Stimulated activated CD4-positive, alpha-beta T cell treated with anti-CD3 and anti-CD28 coated beads, Interleukin-4, amount 100 ng/mL, for 4 hours (primary cell): ENCODE results near the gene HOXA3.

ENCODE experiments used
- DNase-seq, 2 experiments: peaks; one replicate each; pipeline ENCODE4 v3.0.0-alpha.2; 2020

Gene HOXA3

DNA sequence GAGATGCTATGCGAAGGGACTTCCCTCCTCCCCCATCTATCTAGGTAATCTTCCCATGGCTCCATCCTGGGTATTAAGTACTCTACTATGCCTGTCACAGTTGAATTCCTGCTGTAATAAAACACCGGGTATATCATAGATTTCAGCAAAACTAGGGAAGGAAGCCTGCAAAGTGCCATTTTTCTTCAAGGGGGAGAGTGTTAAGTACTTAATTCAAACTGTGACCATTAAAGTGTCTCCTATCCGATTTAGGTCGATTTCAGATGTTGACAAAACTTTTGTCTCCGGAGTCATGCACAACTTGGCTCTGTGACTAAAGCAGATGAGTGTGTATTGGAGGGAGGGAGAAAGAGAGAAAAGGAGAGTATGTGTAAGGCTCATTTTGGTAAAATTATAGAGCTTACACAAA, 26.4 kb downstream of the HOXA3 start:
- DNase-seq: no peak

DNA sequence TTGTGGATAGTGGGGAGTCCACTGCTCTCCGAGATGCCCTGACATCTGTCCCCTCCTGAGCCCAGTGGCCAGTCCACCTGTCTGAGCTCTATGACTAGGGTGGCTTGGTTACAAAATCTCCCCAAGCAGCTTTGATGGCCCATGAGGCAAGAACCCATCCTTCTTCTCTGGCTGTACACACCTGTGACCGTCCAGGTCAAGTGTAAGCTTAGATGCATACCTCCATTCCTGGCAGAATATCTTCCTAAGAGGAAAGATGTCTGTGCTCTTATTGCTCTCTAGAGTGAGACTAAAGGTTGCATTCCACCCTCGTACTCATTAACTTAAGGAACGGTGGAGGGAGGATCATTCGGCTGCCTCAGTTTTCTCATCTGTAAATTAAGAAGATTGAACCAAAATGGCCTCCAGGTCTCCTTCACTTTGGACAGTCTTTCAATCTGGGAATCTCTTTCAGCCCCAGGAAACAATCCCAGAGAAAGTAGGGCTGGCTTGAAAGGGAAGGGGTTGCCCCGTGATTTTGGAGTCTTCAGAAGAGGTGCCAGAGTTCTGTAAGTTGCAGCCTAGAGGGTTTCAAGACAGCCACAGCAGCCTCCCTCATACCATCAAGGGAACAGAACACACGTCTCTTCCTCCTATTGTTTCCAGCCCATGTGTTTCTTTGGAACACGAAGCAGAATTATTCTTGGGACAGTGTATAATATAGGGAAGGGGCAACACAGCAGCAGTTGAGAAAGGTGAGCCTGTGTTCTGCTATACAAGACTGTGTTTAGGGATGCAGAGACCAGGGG, 27.3 kb downstream of the HOXA3 start:
- no peak for DNase-seq

DNA sequence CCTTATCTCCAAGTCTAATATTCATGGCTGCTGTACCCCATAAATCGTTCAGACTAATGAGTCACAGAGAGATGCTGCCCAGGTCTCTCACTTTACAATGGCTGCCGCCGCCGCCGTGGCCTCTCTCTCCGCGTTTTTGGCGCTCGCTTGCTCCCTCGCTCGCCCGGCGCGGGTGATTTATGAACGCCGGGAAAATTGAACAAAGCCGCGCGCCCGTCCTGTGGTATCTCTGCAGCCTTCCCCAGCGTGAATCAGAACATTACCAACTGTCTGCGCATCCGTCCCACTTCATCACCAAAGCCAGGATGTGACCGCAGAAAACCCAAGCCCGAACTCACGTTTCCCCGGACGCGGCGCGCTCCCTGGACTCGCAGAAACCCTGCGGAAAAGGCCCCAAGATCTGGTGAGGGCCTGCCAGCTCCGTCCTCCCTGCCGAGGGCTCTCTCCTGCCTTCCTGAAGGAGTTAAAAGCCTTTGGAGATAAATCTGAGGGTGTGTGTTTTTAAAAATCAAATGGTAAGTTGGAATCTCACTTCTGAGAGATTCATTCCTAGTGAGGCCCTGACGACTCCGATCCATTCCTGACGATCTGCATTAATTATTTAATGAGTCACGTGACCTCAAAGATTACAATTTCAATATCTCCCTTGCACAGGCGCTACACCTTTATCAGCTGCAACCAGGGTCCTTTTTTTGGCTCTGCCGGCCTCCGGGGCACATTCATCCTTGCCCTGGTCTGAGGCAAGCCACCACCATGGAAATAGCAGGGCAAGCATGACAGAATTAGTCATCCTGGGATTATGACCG, 28.1 kb downstream of the HOXA3 start:
- DNase-seq: no peak

DNA sequence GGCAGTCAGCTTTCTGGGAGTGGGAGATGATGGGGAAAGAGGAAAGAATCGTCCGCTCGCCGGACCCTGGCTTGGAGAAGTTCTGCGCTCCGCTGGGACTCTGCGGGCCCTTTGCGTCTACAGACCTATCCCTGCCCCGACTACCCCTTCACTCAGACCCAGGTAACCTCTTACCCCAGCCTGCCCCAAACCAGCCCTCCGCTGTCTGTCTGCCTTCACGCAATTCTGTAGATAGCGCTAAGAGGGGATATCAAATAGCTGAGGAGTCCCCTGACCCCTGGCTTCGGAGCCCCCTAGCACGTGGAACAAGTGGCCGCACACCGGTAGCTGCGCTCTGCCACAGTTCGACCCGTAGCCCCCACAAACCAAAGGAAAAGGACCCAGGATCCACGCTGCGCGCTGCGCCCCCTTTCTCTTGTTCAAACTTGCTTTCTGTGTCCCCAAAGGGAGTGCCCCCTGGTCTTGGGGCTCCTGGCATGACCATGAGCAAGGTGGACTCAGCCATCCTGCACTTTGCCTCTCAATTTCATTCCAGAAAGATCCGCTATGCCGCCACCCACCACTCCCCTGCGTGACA, 28.8 kb downstream of the HOXA3 start:
- no peak for DNase-seq

DNA sequence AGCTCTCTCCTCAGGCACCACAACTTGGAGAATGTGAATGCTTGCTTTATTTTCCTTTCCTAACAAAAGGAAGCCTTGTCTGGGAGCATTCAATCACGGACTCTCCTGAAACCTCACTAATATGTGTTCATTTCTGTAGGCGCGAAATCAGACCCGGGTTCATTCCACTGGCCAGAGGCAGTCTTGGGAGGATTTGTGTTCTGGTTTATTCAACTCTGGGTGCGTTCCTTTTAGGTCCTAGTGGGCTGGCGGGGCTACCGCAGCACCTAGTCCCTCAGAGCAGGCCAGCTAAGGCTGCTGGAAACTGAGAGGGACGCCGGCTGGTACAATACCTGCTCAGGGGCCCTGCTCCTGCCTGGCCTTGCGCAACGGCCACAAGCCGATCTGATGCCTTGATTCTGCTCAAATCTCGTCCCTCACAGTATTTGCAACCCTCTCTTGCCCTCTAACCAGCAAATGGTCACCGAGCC, 29.3 kb downstream of the HOXA3 start:
- DNase-seq: no peak

DNA sequence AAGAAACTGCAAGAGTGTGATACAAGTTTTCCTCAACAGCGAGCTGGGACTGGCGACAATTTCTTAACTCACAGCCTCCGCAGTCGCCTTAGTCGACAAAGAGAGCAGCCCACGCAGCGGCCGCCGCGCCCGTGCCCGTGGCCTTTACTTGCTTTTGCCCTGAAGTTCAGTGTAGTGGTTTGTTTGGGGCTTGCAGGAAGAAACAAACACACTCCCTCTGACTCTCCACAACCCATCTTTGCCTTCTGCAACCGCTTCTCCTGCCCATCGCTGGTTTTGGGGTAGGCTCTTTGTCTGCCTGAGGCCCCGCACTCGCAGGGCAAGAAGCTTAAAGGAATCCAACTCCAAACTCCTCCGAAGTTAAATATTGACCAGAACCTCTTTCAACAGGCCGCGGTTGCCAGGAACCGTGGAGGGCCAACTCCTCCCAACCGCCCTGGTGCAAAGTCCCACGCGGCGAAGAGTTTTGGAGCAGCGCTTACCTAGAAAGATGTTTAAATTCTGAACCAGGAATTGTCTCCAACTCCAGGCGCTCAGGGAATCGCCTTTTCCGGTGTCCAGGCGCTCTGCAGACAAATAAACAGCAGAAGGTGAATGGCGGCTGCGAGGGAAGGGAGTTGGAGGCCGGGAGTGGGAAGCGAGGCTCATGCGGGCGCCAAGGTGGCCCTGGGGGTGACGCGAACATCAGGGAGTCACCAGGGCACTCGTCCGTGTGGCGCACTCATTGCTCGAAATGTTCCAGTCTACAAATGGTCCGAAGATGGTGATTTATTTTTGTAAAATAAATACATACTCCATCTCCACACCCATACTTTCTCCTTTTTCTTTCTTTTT, 30.1 kb downstream of the HOXA3 start:
- no peak for DNase-seq

DNA sequence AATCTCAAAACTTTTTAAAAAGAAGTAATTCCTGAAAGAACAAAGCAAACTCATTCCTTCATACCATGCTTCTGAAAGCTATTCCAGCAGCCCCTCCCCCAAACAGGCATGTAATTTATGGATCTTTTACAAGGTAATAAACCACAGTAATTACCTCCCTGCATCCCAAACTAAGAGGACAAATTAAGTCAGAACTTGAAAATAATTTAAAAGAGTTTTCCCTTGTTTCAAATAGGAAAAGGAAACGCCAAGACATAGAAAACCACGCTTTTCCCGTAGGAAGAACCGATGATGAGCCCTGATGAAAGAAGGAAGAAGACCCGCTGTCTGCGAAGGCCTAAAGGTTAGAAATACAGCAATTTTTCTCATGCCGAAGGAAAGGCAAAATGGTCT, 30.7 kb downstream of the HOXA3 start:
- DNase-seq: no peak

DNA sequence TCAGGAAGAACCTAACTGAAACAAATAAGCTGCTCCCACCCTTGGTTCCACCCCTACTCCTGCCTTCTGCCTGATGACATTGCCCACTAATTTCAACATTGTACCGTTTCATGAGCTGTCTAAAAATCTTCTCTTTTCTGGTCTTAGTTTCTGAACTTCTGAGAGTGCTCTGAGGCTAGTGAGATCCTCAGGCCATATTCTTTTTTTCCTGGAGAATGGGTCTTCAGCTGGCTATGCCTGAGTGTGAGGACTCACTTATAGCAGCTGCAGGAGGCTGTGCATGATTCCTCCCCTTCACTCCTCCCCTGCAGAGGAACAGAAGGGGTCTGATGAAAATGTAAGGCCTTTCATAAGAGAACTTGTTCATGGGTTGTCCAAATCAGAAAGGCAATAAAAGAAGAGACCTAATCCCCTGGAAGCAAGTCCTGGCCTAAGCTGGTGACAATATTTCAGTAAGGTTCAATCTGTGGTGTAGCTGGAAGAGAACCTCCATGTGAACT, 32.9 kb downstream of the HOXA3 start:
- no peak for DNase-seq

DNA sequence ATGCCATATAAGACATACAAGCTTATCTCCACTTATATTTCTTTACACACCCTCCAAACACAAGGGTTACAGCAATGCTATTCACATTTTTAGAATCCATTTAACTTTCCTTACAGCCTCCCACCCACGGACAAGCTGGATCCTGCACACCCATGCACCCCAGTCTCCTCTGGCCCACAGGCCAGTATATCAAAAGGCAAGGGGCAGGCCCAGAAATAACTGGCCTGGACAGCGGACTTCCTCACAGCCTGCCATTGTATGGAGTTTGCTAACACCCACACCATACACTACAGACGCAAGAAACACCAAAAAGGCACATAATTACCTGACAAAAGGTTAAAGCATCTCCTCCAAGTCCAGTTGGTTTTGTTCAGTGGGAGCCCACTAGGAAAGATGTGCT, 33.8 kb downstream of the HOXA3 start:
- no peak for DNase-seq

DNA sequence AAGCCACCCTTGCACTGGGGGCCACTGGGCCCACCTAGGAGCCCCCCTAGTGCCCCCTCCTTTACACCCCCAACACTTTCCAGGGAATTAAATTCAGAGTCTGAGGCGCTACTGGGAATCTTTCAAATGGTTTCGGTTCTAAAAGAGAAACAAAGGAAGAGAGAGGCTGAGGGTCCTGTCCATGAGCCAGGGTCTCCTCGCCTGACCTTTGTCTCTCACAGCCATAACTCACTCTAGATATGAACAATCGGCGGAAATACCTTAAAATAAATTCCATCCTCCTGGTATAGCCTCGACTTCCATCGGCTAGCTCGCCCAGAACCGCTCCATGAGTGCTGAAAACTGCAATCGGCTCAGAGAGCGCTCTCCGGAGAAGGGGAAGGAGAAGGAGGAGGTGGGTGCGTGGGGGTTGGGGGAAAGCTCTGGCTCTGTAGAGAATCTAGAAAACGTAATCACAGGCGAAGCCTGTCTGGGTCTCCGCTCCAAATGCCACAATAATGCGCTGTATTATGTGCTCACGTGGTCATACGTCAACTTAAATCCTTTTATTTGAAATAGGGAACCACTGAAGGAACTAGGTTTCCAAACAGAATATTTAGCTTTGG, 34.4 kb downstream of the HOXA3 start:
- no peak for DNase-seq

DNA sequence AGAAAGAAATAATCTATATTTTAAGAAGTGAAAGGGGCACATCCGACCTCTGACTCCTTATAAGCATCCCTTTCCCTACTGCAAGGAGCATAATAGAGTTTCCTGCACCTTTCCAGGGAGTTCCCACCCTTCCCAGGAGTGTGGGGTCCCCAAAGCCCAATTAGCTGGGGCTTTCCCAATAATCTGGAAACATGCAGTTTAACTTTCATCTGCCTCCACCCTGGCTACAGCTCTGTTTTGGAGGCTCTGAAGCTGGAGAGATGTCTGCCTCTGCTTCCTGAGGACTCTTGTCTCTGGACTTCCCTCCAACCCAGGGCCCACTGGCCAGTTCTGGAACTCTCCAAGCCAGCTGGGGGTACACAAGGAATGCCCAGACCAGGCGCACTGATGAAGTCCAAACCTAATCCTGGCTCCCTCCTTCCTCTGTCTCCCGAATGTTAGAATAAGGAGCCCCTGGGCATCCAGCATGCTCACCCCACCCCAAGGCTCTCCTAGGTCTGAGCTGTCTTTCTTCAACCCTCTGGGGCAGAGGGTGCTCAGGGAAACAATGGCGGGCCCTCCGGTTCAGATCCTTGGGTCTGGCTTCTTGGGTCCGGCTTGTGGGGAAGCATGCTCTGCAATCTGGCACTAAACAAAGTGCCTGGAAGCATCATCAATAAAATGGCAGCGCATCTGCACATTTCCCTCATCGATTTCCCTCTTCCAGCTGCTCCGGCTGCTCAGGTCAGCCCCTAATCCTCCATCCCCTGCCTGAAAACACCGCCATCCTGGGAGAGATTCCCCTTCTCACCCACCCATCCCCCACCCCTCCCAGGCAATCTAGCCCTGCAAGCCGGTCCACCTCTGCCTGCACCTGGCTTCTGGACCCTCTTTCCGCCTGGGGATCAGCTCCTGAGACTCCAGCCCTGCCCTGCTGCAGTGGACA, 35.2 kb downstream of the HOXA3 start:
- no peak for DNase-seq

DNA sequence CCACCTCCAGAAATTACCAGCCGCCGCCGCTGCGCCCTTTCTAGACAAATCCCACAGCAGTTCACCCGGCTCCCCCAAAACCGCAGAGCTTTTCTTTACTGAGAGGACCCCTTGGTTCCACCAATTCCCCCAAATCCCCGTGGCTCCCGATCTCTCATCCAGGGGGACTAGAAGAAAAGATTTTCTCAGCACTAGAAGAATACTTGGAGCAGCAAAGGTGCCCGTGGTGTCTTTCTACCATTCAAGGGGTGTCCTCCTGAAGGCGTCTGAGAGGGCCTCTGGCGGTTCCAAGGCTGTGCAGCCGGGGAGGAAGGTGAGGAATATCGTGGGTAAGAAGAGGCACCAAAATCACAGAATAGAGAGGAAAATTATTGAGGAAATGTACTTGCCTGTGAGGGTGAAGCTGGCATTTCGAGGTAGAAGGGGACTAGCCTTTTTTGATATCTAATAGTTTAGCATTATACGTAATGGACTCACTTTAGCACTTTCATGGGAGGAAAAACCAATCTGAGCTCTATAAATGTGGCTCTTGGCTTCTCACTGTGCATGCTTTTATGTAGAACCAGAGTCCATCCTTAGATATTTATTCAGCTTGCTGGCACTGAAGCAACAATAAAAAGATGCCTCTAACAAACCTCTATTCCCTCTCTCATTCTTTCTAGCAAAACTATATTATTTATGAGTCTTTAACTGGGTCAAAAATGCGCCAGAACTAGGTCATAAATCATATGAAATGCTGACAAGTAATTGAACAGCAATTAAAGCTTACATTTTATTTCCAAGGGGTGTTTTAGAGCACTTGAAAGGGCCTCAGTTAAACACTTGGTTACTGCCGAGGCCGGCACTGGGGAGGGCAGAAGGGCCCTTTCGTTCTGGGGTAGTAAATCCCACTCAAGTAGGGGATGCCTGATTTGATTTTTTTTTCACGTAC, 36.1 kb downstream of the HOXA3 start:
- no peak for DNase-seq

DNA sequence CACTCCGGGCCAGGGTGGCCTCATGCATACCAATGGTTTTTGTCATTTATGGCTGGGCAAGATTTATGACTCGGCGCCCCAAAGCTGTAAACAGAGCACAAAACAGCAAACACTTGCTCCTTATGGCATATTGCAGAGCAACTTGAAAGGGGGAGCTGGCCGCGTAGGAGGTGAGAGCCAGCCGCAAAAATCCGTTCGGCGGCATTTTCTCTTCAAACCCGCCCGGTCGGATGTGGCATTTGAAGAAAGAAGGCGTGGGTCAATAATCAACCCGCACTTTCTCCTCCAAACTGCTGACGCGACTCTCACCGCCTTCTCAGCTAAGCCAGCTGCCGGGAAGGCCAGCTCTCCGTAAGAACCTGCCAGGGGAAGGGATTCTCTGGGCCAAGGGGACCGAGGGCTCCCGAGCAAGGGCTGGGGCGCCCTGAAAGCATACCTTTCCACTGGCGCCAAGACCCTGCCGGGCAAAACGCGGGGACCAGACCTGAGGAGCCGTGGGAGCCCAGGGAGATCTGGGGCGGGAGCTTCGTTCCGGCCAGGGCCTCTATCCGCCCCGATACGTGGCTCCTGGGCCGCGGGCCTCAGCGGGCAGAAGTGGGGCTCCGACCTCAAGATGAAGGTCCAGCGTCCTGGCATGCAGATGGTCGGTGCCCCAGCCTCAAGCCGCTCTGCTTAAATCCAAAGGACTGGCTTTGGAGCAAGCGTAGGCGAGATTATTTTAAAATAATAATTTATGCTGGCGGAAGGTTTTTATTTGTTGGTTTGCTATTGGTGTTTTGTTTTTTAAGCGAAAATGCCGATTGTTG, 37.0 kb downstream of the HOXA3 start:
- DNase-seq: no peak

DNA sequence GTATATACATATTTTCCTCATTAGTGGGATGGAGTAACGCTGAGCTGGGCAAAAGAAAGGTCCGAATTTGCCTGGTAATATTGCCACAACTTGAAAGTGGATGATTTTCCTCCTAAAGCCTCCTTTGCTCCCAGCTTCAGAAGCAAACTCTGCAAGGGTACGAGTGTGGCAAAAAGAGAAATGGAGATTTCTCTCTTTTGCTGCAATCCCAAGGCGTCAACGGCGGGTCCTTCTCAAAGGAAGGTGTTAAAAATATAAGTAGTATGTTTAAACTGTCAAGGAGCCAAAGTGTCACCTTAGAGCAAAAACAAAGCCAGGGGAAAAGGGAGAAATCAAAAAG, 37.5 kb downstream of the HOXA3 start:
- DNase-seq: no peak

DNA sequence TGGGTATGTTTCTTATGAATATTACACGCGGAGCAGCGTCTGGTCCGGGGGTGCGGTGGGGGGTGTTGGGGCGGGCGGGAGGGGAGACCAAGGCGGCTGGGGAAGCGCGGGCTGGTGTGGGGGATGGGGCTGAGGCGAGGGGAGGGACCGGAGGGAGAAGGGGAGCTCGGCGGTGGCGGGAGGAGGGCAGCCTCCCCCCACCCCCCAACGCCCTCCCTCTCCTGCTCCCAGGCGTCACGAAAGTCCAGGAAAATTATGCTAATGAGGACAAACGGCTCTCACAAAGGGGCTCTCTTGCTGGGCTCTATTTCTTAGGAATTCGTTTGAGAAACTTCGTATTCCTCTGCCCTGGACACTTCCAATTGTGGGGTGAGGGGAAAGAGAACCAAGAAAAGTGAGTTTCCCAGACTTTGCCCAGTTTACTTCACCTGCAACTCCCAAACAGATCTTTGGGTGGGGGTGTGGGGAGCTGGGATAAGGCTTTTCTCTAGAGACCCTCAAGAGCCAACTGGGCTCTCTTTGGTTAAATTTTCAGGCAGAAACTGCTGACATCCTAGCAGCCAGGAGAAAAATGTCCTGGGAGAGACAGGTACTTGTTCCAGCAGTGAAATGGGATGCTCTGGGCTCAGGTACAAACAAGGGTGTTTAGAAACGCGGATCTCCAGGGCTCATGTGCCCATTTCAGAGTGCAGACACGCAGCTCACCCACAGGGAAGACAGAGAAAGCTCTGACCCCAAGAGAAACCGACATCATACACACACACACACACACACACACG, 38.2 kb downstream of the HOXA3 start:
- DNase-seq: no peak

DNA sequence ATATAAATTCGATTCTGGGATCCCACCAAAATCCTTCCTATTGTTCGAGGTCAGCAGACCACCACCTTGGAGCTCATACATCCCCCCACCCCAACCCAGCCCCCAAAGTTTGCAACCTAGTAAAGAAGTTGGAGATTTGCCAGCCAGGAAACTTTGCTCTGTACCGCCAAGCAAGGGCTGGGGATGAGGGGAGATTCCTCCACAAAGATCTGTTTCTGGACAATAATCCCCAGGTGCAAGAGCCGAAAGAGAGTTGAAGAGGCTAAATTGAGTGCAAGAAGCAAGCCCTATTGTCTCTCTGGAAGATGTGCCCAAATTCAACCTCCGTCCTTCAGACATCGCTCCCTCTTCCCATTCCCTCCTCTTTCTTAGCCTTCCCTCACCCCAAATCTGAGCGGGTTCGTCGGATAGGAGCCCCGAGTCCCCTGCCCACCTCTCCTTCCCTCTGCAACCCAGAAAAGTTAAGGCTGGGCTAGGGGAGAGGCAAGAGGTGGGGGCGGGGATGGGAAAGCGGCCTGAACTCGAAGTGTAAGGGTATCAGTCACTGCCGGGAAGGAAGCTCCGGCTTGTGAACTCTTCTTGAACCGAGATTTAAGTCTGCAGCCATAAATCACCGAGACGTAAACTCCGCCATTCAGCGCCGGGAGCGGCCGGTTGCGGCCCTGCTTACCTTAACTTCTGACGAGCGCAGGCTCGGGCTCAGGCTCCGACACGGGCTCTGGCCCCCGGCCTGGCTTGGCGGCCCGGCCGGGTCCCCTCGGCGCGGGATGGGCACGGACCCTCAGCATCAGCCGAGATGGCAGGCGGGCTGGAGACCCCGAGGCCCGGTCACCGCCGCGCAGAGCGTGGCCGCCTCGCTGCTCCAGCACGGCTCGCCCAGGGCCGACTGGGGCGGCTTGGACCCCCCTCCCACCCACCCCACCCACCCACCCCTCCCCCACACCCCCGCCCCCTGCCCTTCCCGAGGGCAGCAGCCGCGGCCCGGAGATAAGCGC, 39.1 kb downstream of the HOXA3 start:
- DNase-seq: no peak

DNA sequence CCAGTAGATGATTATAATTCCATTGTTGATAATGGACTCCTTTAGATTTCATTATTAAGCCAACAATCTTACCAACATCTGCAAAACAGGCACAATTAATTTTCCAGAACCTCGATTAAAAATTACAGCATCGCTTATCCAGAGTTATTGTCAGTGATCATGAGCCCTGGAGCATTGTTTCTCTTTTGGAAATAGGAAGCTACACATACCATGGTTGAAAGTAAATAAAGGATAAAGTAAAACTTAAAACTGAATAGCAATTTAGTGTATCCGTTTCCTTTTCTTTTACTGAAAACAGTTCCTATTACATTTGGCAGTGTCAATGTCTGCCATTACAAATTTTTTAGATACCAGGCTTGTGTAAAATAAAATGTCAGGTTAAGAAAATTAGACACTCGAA, 40.0 kb downstream of the HOXA3 start:
- no peak for DNase-seq
